Measurements from ENCODE around the gene VSIR. TPM values are rescaled to one million over a fixed set of nuclear protein-coding genes. Genes with fewer than 3 reads are reported as not detected.

VSIR gene
- total and polyA plus RNA-seq, 10 of the 15 experiments (the other 5 are each of a cell fraction or from before 2014, with no cell fraction given) = 0.19 to 12.5 (median 6.7) TPM

DNA sequence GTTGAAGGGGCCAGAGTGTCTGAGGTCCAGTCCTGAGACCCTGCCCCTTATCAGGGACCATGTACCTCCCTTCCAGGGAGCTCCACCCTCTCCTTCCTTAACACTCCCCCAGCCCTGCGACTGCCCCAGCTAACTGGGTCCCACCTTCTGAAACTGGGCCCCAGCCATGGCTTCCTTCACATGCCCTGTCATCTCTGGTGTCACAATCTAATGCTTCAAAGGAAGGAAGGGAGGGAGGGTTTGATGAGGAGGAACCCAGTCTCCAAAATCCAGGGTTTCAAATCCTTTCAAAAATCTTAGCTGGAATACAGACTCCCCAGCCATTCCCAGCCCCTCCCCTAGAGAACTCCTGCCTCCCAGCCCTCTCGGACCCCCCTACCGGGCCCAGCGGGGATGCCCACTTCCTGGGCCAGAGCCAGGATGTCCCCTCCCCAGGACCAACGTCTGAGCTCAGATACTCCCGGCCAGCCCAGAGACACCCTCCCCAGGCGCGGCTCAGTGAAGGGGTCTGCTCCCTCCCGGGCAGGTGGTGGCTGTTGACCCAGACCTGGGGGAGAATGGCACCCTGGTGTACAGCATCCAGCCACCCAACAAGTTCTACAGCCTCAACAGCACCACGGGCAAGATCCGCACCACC, 71.7 kb downstream of the VSIR start:
- in situ Hi-C loops (cut with MboI) (loop anchor here (5.0 to 10.0 kb wide), 2 partner anchors 317 to 389 kb away; no protein-coding TSS in a partner anchor), intact Hi-C loops (cut with micrococcal nuclease; ENCODE audit: unreplicated experiment) (no loop called here)
- H3K4me1 ChIP-seq (ENCODE audit: control insufficient read depth, insufficient read depth, low read length) = peaks cover 27% of the 10 kb centered on the region
- no peaks in the 10 kb centered on the region for H3K9me3 ChIP-seq (replicated peaks; ENCODE audit: control insufficient read depth, insufficient read depth, low read length)
- H3K9ac ChIP-seq (ENCODE audit: control insufficient read depth, insufficient read depth, low read length) = no peak overlapping the region
- 38% methylated on average over 10 of the region's 11 CpGs for WGBS (ENCODE audit: insufficient coverage, insufficient replicate concordance, low lambda C conversion rate, missing lambda C conversion rate)
- H4K20me1 ChIP-seq (ENCODE audit: control insufficient read depth, insufficient read depth) = no peaks in the 10 kb centered on the region
- no peaks in the 10 kb centered on the region; a peak in 1 of 4 replicates for H3K27me3 ChIP-seq (replicated peaks in 1 of 2; ENCODE audit: control insufficient read depth in 2 of 2, insufficient read depth in 2 of 2, low read length in 1 of 2)
- no peak overlapping the region for H3K4me3 ChIP-seq
- H3K79me2 ChIP-seq (ENCODE audit: control insufficient read depth, insufficient read depth, low read length) = no peaks in the 10 kb centered on the region
- no peak for FAIRE-seq
- no peak overlapping the region for H3K27ac ChIP-seq (ENCODE audit: control insufficient read depth, insufficient read depth)
- POLR2A ChIA-PET = no interaction called here
- SMC1A ChIA-PET (ENCODE audit: uncharacterized antibody, unreplicated experiment) = interaction anchor here (1.3 kb wide), 1 partner anchor 387 kb away, joined by 3 read pairs; no protein-coding TSS in a partner anchor
- ATAC-seq = no peak
- CTCF ChIA-PET = interaction anchor here (0.6 to 1.0 kb wide), 2 partner anchors 16 to 335 kb away, joined by 3 read pairs; no protein-coding TSS in a partner anchor
- H2AFZ ChIP-seq (ENCODE audit: control insufficient read depth, low read depth, low read length) = no peak overlapping the region
- no peak overlapping the region for H3K4me2 ChIP-seq (ENCODE audit: control insufficient read depth, insufficient read depth)
- BruUV-seq (replicated peaks) = no TSS peak
- TF ChIP-seq RBBP5 (conservative IDR thresholded peaks at IDR 0.05) (no peak), SMAD1 (IDR thresholded peaks at IDR 0.05; ENCODE audit: low read depth, partially characterized antibody) (no peak), FOS (IDR thresholded peaks at IDR 0.05; ENCODE audit: borderline replicate concordance, extremely low read depth, insufficient read length) (no peak), EGR1 (IDR thresholded peaks at IDR 0.05; ENCODE audit: borderline replicate concordance in 1 of 2, low read depth in 2 of 2, low read length in 2 of 2) (no peak), TCF3 (IDR thresholded peaks at IDR 0.05; ENCODE audit: borderline replicate concordance, insufficient read depth, low read depth, low read length) (no peak), LARP7 (IDR thresholded peaks at IDR 0.05) (no peak)
- TF ChIP-seq, protein P1, sequence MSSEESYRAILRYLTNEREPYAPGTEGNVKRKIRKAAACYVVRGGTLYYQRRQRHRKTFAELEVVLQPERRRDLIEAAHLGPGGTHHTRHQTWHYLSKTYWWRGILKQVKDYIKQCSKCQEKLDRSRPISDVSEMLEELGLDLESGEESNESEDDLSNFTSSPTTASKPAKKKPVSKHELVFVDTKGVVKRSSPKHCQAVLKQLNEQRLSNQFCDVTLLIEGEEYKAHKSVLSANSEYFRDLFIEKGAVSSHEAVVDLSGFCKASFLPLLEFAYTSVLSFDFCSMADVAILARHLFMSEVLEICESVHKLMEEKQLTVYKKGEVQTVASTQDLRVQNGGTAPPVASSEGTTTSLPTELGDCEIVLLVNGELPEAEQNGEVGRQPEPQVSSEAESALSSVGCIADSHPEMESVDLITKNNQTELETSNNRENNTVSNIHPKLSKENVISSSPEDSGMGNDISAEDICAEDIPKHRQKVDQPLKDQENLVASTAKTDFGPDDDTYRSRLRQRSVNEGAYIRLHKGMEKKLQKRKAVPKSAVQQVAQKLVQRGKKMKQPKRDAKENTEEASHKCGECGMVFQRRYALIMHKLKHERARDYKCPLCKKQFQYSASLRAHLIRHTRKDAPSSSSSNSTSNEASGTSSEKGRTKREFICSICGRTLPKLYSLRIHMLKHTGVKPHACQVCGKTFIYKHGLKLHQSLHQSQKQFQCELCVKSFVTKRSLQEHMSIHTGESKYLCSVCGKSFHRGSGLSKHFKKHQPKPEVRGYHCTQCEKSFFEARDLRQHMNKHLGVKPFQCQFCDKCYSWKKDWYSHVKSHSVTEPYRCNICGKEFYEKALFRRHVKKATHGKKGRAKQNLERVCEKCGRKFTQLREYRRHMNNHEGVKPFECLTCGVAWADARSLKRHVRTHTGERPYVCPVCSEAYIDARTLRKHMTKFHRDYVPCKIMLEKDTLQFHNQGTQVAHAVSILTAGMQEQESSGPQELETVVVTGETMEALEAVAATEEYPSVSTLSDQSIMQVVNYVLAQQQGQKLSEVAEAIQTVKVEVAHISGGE (CRISPR knock-in tag; IDR thresholded peaks at IDR 0.05) = no peak
- H3K36me3 ChIP-seq (ENCODE audit: control insufficient read depth in 2 of 2, insufficient read depth in 2 of 2, low read length in 1 of 2) = no peaks in the 10 kb centered on the region
- RAD21 ChIA-PET (ENCODE audit: unreplicated experiment) = no interaction called here
- no peak for DNase-seq (ENCODE audit: low read depth, low spot score)
